NCI-H510A (cell line): ENCODE measurements around the gene MAGEA9.
"Not testable (repeated sequence)": the region's sequence is repeated elsewhere in the genome, so short reads cannot be mapped to it uniquely, and the experiment has no call there.

Experiments
- DNase-seq: peaks from one replicate; lab custom pipeline; 2025; lab: John Stamatoyannopoulos, UW

Gene MAGEA9, protein sequence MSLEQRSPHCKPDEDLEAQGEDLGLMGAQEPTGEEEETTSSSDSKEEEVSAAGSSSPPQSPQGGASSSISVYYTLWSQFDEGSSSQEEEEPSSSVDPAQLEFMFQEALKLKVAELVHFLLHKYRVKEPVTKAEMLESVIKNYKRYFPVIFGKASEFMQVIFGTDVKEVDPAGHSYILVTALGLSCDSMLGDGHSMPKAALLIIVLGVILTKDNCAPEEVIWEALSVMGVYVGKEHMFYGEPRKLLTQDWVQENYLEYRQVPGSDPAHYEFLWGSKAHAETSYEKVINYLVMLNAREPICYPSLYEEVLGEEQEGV

DNA sequence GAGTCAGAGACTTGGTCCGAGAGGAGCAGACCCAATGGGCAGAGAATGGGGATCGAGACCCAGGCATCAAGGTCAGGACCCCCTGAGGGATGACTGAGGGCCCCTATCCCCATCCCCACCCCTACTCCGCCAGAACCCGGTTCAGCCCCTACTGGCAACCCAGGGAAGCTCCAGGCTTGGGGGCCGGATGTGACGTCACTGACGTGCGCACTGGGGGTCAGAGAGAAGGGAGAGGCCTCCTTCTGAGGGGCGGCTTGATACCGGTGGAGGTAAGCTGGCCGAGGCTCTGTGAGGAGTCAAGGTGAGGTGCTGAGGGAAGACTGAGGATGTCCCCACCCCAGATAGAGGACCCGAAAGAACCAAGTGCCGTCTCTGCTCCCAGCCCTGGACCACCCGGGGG, at the start of gene MAGEA9:
MAGEA9 (plus strand) TSS at position 204 of the 400 bp plus-strand sequence. CDS start 4,281 bp downstream, outside the sequence.
- not testable (repeated sequence) for DNase-seq

DNA sequence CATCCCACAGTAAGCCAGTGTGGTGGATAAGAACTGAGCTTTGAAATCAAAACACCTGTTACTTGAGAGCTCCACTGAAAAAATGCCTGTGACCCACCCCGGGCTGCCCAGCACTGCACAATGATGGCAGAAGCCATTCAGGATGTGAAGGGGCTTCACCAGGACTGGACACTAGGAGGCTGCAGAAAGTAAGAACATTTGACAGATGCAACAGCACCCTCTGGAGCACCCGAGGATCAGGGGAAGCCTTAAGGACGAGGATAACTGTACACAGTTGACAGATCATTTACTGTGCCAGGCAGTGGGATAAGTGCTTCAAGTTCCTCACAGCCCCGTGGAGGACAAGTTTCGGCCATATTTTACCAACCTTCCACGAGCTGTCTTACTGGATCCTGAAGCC, 39.5 kb upstream of the MAGEA9 start:
- not testable (repeated sequence) for DNase-seq

DNA sequence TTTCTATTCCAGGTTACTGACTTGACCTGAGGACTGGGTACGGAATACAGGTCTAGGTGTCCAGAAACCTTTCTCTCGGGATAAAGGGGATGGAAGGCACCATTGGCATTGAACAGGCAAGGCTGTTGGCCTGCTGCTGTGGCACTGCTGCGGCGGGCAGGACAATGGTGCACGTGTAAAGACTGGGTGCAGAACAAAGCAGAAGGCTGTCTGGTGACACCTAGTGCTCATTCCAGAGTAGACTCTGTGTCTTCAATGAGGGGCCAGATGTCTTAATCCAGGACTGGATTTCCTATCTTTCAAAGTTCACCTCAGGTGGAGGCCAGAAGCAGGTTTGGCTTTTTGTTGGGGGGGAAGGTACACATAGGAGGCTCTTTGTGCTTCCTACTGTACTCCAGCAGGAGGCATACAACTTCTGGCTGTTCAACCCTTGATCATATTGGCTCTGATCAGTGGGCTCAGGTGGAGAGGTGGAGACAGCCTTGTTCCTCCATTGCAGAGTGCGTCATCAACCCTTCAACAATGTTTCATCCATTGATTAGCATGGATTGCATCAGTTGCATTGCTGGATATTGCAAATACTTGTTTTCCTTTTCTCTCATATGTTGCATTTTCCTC, 35.2 kb upstream of the MAGEA9 start:
- not testable (repeated sequence) for DNase-seq

DNA sequence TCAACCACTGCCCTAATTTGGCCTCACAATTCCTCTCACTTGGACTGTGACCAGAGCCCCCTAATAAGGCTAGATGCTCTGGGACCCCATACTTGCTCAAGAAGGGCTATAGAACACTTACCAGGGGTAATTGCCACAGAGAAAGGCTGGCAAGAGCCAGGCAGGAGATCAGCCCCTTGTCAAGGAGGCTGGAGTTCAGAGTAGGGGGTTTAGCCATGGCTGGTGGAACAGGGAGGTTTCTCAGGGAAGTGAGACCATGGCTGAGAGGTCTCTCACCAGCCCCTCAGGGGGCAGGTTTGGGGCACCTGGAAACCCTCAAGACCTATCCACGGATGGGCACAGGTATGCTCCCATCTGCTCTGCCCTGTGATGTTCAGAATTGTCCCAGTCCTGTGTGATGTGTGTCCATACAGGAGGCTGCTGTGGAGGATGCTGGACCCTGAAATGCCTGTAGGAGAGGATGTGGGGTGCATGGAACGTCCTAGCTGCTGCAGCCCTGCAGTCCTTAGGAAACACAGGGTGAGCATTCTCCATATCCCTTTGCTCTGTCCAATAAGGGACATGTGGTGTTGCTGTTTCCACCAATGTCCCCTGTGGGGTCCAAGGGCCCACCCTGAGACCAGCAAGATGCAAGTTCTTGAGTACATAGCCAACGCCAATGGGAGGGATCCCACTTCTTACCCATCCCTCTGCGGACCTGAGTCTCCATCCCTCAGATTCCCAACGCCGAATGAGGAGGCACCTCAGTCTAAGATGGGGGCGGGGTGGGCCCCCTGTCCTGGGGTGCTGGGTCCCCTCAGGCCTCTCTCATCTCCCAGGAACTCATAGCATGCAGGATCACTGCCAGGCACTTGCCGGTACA, 24.3 kb upstream of the MAGEA9 start:
- no peak for DNase-seq

DNA sequence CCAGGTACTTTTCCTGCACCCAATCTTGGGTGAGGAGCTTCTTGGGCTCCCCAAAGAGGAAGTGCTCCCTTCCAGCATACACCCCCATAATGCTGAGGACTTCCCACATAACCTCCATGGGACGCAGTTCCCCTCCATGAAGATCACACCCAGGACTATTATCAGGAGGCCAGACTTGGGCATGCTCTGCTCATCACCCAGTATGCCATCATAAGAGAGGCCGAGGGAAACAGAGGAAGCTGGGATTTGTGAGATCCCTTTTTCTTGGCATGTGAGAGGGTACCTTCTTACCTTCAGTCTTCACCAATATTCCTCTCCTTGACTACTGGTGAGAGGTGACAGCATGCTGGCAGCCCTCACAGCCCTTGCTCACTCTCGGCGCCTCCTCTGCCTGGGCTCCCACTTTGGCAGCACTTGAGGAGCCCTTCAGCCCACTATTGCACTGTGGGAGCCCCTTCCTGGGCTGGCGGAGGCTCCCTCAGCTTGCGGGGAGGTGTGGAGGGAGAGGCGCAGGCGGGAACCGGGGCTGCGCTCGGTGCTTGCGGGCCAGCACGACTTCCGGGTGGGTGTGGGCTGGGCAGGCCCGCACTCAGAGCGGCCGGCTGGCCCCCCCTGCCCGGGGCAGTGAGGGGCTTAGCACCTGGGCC, 23.5 kb upstream of the MAGEA9 start:
- no peak for DNase-seq

DNA sequence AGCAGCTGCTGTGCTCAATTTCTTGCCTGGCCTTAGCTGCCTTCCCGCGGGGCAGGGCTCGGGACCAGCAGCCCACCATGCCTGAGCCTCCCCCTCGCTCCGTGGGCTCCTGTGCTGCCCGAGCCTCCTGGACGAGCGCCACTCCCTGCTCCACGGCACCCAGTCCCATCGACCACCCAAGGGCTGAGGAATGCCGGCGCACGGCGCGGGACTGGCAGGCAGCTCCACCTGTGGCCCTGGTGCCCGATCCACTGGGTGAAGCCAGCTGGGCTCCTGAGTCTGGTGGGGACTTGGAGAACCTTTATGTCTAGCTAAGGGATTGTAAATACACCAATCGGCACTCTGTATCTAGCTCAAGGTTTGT, 23.0 kb upstream of the MAGEA9 start:
- DNase-seq, result not testable (repeated sequence)

DNA sequence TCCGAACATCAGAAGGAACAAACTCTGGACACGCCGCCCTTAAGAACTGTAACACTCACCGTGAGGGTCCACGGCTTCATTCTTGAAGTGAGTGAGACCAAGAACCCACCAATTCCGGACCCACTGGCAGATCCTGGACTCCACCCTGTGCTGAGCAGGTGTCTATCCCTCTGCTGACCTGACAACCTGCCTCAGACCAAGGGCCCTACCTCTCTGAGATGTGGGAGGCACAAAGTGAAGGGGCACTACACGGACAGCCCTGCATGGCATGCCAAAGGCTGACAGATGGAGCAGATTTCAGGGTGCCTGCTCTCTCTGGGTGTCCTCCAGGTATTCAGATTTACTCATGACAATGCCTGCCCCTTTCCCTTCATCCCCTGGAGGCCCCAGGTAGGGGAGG, 21.9 kb upstream of the MAGEA9 start:
- no peak for DNase-seq

DNA sequence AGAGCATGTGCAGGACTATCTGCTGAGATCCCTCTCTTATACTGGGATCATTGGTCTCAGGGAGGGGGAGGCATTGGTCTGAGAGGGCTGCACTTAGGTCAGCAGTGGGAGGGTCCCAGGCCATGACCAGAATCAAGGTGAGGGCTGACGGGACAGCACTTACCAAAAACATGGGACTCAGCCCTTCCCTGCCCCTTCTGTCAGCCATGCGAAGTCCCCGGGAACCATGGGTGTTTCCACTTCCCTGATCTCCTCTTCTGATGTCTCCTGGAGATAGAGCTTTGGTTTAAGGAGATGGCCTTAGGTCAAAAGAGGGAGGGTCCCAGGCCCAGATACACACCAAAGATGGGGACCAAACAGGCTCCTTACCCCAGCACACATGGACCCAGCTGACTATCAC, 20.8 kb upstream of the MAGEA9 start:
- DNase-seq, result no peak

DNA sequence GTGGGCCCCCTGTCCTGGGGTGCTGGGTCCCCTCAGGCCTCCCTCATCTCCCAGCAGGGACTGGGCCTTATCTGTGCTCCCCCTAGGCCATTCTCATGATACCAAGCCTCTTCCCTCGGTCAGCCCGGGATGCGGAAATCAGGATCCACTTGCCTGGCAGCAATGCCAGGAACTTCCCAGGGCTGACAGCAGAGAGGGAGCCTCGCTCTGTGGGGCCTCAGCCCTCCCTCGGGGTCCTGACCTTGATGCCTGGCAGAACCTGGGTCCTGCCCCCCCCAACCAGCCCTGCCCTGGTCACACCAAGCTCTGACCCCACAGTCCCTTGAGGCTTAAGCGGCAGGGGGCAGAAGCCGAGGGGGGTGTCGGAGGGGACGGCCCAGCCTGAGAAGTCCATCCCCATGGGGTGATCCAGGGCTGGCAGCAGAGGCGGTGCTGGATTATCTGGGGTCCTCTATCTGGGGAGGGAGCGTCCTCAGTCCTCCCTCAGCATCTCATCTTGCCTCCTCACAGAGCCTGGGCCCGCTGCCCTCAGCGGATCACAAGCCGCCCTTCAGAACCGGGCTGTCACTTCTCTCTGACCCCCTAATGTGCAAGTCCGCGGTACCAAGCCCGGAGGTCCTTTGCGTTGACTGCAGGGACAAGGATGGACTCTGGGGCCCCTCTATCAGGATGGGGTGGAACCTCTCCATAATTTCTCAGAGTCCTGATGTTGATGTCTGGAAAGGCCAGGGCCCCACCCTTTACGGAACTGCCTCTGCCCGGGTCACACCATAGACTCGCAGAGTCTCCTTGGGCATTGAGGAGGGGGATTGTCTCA, 19.7 kb upstream of the MAGEA9 start:
- not testable (repeated sequence) for DNase-seq

DNA sequence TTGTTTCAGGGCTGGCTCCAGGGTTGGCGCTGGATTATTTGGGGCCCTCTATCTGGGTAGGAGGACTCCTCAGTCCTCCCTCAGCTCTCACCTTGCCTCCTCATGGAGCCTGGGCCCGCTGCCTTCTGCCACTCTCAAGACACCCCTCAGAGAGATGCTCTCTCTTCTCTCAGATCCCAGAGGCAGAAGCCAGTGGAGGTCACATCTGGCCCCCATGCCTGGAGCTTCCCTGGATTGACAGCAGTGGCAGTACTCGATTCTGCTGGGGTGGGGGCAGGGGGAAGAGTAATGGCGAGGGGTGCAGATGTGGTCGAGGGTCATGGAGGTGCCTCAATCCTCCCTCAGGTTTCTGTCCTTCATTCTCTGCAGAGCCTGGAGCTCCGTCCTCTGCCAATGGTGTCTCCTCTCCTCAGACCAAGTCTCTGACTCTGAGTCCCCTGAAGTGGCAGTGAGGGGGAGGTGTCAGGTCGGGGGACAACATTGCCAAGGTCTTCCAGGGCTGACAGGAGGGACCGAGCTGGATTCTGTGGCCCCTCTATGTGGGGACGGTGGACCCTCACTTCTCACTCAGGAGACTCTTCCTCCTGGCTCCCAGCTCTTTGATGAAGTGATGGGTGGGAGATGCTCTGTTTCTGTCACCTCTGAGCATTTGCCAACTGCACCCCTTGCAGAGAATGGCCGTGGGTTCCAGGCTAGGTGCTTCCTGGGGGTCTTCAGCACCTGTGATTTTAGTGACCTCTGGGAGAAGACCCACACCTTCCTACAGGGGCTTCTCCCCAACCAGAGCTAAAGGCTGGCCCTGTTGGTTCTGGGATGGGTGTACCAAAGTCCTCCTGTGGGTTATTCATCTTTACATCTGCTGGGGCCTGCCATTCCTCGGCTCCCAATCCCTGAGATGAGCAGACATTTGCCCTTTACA, 18.8 kb upstream of the MAGEA9 start:
- no peak for DNase-seq

DNA sequence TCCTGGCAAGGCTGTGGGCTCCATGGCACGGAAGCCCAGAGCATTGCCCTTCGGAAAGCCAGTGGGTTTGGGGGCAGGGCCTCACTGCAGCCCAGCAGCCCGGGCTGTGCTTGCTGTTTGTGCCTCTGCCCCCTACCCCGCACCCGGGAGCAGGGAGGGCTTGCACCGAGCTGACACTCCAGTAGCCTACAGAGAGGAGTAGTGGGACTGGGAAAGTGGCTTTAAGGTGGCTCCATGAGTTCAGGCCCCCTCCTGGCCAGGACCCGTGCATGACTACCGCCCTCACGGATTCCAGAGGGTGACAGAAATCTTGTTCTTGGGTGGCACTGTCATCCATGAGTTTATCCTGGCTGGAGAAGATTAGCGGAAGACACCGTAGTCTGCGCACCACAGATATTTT, 11.4 kb upstream of the MAGEA9 start:
- DNase-seq, result not testable (repeated sequence)

DNA sequence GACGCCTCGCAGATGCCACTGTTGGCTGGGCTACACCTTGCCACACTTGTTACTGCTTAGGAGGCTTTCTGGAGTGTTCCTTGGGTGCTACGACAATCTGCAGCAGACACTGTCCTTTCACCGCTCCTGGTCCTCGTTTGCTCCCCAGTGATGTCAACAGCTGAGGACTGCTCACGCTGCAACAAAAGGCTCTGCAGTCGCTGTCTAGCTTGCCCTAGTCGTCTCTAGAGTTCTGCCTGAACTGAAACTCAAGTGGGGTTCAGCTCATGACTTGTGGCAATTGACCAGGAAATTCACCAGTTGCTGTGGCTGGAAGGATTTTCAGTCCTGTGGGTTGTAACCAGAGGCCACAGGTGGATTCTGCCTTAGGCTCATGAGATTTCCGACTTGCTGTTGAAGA, 8.7 kb upstream of the MAGEA9 start:
- not testable (repeated sequence) for DNase-seq

DNA sequence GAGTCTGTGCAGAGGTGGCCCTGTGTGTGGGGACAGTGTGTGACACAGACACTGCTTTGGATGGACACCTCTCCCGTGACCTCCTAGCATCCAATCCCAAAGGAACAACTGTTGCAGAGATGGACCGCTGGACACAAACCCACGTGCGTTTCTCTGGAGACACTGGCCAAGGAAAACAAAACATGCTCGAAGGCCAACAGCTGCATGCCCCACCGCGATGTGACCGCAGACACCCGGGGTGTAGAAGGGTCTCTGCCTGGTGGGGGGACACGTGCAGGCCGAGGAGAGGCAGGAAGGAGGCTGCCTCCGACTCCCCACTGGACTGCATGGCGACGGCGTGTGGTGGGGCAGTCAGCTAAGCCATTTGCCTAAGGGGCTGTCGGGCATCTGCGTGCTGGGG, 8.0 kb upstream of the MAGEA9 start, which contains the start of gene HSFX1:
HSFX1 (plus strand) TSS at position 301 of the 400 bp plus-strand sequence. CDS start 614 bp downstream, outside the sequence.
- not testable (repeated sequence) for DNase-seq

DNA sequence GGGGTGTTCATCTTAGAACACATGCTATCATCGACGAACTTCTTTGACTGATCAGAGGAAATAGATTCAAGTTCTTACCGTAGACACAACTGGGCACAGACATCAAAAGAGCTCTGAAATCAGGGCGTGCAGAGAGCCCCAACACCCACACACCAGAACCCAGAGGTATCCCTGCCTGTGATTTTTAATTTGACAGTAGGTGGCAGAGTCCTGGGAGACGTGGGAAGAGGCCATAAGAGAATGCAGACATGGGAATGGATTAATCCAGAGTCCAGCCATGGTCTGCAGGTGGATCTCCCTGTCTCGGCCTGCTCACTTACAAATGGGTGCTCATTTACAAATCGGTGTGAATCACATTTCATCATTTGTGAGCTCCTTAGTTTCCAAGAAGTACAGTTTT, 3.7 kb upstream of the MAGEA9 start:
- not testable (repeated sequence) for DNase-seq

DNA sequence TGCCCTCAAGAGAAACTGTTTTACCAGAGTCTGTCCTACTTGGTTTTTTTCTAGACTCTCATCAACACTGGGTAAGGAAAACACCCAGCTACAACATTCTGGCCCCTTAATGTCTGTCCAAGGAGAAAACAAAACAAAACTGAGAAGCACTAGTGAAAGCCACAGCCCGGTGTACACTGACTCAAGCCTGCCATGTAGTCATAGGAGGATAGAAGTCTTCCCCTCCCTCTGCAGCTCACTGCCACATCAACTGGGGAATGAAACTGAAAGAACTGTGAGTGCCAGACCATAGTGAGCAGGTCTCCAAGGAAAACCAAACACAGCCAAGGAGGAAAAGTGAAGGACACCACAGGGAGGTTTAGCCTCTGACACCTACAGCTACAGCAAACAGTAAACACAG, 13.8 kb downstream of the MAGEA9 start:
- not testable (repeated sequence) for DNase-seq

DNA sequence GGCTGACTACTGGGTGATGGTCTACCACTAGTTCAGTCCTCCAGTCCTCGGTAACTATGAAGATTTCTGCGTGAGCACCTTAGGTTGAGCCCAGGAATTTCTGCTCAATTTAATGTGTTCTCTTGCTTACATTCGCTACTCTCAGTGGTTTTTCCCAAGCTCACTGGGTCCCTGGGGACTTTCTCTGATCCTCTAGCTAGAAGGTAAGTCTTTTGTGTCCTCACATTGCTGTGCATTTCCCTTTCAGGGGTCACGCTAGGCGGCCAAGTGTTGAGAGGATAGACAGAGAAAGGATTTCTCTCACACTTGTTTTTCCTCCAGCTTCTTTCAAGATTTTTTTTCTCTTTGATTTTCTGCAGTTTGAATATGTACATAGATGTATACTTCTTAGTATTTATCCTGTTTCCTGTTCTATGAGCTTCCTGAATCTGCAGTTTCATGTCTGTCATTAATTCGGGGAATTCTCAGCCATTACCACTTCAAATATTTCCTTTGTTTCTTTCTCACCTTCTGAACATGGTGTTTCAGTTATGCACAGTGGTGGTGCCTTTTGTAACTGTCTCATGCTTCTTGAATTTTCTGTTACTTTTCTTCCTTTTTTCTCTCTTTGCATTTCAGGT, 17.5 kb downstream of the MAGEA9 start:
- no peak for DNase-seq

DNA sequence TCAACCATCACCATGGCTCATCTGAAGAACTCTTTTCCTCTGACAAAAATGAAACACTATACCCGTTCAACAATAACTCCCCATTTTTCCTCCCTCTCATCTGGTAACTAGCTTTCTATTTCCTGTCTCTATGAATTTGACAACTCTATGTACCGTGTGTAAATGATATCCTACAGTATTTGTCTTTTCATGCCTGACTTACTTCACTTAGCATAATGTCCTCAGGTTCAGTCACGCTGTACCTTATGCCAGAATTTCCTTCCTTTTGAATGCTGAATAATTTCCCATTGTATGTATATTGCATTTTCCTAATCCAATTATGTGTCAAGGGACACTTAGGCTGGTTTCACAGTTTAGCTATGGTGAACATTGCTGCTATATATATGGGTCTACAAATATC, 18.2 kb downstream of the MAGEA9 start:
- DNase-seq, result no peak

DNA sequence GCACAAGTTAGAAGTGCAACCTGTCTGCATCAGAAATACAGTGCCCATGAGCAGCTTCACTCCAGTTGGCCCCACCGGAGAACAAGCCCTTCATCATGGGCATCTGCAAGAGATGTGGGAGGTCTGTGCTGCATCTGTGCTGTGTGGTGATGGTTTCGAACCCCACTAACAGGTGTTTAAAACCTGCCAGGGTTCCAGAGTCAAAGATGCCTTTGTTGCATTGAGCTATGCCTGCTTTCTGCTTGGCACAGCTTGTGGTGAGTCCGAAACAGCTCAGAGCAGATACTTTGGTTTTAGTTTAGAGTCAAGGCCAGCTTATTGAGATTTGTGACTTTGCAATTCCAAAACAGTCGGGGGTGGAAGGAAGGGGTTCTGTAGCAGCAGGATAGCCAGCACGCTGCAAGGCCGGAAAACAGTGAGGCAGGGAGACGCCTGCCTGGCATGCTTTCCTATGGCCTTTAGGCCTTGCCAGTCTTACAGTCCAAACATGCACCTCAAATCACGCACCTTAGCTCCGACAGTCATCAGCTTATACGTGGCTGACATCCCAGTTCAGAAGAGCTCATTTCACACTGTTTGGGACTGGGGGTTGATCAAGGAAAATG, 21.8 kb downstream of the MAGEA9 start:
- no peak for DNase-seq

DNA sequence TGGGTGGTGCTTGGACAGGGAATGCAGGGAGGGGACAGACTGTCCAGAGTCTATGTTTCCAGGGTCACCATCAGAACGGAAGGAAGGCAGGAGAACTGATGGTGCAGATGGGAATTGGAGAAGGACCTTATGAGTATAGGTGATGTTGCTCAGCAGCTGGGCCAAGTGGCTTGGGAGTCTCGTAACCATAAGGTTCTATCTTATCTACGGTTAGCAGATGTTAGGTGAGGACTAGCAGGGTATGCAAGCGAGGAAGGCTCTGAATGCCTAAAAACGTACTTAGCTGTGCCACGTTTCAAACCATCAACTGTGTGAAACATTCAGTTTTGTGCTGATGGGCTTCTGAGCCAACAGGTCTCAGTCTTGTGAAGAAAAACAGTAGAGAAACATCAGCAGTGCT, 22.4 kb downstream of the MAGEA9 start:
- DNase-seq, result no peak
